ENCODE measurements around the gene HP1BP3.
A peak's percentile ranks its signal among the peaks of the same experiment; 100 is the strongest.

DNA sequence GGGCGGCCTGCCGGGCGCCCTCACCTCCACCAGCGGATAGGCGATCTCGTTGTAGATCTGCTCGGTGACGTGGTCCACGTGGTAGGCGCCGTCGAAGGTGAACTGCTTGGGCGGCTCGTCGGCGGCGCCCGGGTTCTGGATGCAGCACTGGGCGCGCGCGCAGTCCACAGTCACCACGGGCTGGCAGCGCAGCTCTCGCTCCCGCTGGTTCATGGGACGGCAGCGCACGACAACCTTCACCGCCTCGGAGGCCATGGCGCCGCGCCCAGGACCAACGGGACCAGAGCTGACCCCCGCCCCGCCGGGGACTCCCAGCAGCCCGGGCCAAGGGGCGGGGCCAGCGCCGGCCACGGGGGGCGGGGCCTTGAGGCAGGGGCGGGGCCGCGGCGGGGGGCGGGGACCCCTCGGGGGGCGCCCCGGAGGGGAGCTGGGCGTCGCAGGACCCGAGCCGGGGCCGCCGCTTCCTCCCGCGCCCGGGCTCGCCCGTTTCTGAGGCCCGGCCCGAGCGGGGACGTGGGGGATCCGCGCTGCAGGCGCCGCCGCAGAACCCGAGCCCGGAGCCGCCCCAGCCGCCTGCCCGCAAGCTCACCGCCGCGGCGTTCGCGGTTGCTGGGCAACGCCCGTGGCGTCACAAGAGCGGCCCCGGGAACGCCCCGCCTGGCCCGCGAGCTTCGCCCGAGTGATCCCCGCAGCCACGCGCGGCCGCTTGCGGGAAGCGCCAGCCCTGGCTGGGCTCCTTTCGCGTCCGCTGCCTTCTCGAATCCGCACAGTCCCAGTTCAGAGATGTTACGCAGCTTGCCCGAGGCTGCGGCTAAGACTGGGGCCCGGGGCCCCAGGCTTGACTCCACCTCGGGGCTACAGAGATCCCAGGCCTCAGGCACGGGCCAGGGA lies 69.4 kb downstream of the HP1BP3 start, which contains the start of gene KIF17:
- TF ChIP-seq, protein P1, sequence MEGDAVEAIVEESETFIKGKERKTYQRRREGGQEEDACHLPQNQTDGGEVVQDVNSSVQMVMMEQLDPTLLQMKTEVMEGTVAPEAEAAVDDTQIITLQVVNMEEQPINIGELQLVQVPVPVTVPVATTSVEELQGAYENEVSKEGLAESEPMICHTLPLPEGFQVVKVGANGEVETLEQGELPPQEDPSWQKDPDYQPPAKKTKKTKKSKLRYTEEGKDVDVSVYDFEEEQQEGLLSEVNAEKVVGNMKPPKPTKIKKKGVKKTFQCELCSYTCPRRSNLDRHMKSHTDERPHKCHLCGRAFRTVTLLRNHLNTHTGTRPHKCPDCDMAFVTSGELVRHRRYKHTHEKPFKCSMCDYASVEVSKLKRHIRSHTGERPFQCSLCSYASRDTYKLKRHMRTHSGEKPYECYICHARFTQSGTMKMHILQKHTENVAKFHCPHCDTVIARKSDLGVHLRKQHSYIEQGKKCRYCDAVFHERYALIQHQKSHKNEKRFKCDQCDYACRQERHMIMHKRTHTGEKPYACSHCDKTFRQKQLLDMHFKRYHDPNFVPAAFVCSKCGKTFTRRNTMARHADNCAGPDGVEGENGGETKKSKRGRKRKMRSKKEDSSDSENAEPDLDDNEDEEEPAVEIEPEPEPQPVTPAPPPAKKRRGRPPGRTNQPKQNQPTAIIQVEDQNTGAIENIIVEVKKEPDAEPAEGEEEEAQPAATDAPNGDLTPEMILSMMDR (IDR thresholded peaks at IDR 0.05 in 8 of 11, conservative IDR thresholded peaks at IDR 0.05 in 3 of 11) = no peak
- TF ChIP-seq POLR2AphosphoS5 (IDR thresholded peaks at IDR 0.05) = peak in 1 of 3 donors; percentile 58
- TF ChIP-seq POLR2A (IDR thresholded peaks at IDR 0.05) = no peak
